ENCODE data around the gene FOXJ2.
"Not testable (repeated sequence)": the region's sequence is repeated elsewhere in the genome, so short reads cannot be mapped to it uniquely, and the experiment has no call there.

The FOXJ2 gene

GRCh38 chr12:8032242-8033152, at the start of gene FOXJ2:
TSS of gene FOXJ2 (plus strand) at chr12:8032716. CDS start at chr12:8039833, 7,117 bp downstream.
- in situ Hi-C loops (cut with HindIII; ENCODE audit: low sequenced_read_pairs) = no loop called here

- in situ Hi-C loops (cut with HindIII; ENCODE audit: low sequenced_read_pairs) = not testable (repeated sequence)
These were observed 49.5 kb upstream of the FOXJ2 start for GRCh38 chr12:7983019-7983418.

DNA sequence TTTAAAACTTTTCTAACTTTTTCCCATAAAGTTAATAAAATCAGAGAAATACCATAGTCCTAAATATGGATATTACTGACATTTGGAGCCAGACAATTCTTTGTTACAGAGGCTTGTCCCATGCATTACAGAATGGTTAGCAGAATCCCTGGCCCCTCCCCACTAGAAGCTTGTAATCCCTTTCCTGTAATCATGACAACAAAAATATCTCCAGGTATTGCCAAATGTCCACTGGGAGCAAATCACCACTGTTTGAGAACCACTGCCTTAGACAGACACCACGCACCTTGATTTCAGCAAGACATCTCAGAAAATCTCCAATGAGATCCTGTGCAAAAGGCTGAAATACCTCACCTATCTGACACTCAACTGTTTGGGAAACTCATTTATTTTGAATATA, 49.1 kb upstream of the FOXJ2 start:
- in situ Hi-C loops (cut with HindIII; ENCODE audit: low sequenced_read_pairs) = not testable (repeated sequence)

DNA sequence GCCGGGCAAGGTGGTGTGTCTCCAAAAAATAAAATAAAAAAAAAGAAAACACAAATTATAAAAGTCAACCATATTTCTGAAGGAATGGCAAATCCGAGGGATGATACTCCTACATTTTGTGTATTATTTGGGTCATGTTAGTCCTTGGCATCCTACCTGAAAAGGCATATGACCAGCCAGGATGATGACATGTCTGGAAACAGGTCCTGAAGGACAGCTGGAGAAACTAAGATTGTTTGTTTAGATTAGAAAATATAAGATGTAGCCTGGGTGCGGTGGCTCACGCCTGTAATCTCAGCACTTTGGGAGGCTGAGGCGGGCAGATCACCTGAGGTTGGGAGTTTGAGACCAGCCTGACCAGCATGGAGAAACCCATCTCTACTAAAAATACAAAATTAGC, 47.6 kb upstream of the FOXJ2 start:
- in situ Hi-C loops (cut with HindIII; ENCODE audit: low sequenced_read_pairs) = no loop called here

GRCh38 chr12:7985802-7986418, 46.6 kb upstream of the FOXJ2 start:
- in situ Hi-C loops (cut with HindIII; ENCODE audit: low sequenced_read_pairs) = no loop called here

GRCh38 chr12:7989827-7990491, 42.6 kb upstream of the FOXJ2 start:
- in situ Hi-C loops (cut with HindIII; ENCODE audit: low sequenced_read_pairs) = no loop called here

DNA sequence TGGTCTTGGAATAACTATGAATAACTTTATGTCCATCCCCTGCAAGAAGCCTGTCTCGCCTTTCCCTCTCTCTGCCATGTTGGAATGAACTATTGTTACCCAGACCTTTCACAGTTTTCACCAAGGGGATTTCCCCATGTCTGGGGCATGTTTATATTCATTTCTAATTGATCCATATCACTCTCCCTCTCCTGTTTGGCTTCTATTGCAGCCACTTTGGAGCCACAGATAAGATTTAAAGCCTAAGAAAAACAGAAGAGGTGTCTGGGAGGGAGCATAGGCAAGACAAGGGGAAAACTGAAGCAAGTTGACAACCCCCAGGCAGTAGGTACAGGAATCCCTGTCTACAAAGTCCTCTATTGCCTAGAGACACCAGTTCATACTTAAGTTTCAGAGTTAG, 41.0 kb upstream of the FOXJ2 start:
- in situ Hi-C loops (cut with HindIII; ENCODE audit: low sequenced_read_pairs) = no loop called here

GRCh38 chr12:7994731-7995205, 37.7 kb upstream of the FOXJ2 start:
- in situ Hi-C loops (cut with HindIII; ENCODE audit: low sequenced_read_pairs) = no loop called here

- in situ Hi-C loops (cut with HindIII; ENCODE audit: low sequenced_read_pairs) = no loop called here
These were observed 37.1 kb upstream of the FOXJ2 start for GRCh38 chr12:7995266-7995963.

DNA sequence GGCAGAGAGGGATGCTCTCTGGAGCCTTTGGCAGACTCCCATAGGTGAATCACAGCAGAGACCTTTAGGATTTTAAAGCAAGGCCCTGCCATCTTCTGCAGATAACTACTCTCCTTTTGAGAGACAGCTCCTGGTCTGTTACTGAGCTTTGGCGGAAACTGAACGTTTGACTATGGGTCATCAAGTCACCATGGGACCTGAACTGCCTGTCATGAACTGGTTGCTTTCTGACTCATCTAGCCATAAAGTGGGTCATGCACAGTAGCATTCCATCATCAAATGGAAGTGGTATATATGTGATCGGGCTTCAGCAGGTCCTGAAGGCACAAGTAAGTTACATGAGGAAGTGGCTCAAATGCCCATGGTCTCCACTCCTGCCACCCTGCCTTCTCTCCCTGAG, 31.7 kb upstream of the FOXJ2 start:
- in situ Hi-C loops (cut with HindIII; ENCODE audit: low sequenced_read_pairs) = not testable (repeated sequence)

GRCh38 chr12:8001496-8001895, 31.0 kb upstream of the FOXJ2 start:
- in situ Hi-C loops (cut with HindIII; ENCODE audit: low sequenced_read_pairs) = not testable (repeated sequence)

DNA sequence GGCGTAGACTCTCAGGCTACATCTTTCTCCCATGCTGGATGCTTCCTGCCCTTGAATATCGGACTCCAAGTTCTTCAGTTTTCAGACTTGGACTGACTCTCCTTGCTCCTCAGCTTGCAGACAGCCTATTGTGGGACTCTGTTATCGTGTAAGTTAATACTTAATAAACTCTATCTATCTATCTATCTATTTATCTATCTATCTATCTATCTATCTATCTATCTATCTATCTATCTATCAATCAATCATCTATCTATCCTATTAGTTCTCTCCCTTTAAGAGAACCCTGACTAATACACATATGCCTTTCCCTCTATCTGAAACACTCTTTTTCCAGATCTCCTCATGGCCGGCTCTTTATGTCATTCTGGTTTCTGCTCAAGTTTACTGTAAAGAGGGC, 27.6 kb upstream of the FOXJ2 start:
- in situ Hi-C loops (cut with HindIII; ENCODE audit: low sequenced_read_pairs) = not testable (repeated sequence)

GRCh38 chr12:8011331-8011730, 21.2 kb upstream of the FOXJ2 start:
- in situ Hi-C loops (cut with HindIII; ENCODE audit: low sequenced_read_pairs) = no loop called here

DNA sequence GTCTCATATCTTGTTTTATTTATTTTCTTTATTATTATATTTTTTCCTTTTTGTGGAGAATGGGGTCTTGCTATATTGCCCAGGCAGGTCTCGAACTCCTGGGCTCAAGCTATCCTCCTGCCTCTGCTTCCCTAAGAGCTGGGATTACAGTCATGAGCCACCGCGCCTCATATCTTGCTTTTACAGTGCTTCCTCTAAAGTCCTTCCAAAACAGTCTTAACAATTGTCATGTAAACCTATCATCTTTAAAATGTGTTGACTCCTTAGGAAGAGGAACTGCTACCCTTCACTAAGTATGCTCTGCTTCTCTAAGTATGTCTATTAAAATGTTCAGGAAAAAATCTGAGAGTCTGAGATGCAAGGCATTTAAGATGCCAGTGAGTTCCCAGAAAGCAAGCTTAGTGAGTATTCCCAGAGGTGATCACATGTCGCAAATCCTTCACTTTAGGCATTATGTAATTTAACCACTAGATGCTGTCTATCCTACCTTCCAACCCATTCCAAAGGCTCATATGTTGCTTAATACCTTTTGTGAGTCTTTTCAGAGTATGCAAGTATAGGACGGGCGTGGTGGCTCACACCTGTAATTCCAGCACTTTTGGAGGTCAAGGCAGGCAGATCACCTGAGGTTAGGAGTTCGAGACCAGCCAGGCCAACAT, 19.7 kb upstream of the FOXJ2 start:
- in situ Hi-C loops (cut with HindIII; ENCODE audit: low sequenced_read_pairs) = no loop called here

- in situ Hi-C loops (cut with HindIII; ENCODE audit: low sequenced_read_pairs) = no loop called here
These were observed 17.7 kb upstream of the FOXJ2 start for GRCh38 chr12:8014836-8015235.

- in situ Hi-C loops (cut with HindIII; ENCODE audit: low sequenced_read_pairs) = not testable (repeated sequence)
These were observed 14.3 kb upstream of the FOXJ2 start for GRCh38 chr12:8018213-8018612.

DNA sequence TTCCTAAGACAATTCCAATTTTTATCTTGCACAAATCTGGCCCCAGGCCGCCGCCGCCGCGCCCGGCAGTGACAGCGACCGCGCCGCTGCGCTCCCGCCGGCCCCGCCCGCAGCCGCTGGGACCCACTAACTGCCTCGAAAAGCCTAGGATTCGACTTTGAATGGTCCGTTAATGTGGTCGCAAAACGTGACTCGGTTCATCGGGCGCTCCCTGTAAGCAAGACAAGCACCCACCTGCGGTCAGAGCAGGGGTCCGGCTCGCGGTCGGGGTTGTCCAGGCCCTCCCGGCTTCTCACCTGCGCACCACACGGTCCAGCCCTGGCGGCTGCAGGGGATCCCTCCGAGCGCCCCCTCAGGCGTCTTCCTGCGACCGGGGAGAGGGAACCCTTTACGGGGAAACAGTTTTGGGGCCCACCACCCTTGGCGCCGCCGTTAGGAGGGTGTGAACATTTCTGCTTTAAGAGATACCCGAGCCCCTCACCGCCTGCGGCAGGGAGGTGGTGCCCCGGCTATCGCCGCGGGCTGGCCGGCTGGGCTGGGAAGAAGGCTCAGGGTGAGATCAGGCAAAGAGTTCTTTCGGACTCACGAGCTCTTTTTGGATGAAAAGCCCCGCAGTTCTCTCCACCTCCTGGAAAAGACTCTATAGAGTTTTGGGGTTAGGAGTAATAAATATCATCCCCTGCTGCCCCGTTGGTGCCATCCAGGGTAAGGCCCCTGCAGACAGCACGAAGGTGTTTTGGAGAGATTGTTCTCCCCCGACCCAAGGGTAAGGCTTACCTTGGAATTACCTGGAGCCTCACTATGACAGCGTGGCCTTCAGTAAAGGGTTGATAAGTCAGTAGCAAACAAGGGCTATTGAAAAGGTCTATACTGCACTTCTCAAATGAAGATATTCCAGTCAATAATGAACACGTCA, 13.6 kb upstream of the FOXJ2 start:
- in situ Hi-C loops (cut with HindIII; ENCODE audit: low sequenced_read_pairs) = no loop called here

- in situ Hi-C loops (cut with HindIII; ENCODE audit: low sequenced_read_pairs) = no loop called here
These were observed 6.1 kb upstream of the FOXJ2 start for GRCh38 chr12:8026291-8026900.

GRCh38 chr12:8027856-8028255, 4.7 kb upstream of the FOXJ2 start:
- in situ Hi-C loops (cut with HindIII; ENCODE audit: low sequenced_read_pairs) = no loop called here
